NB4 (cell line): ENCODE results near the gene TRA2B.

Experiments
- DNase-seq: peaks from one replicate; pipeline ENCODE4 v3.0.0; 2010; ENCODE audit warnings: low read depth
- H3K4me3 ChIP-seq: one replicate; pipeline ENCODE4 v1.5.1; 2011; ENCODE audit warnings: mild to moderate bottlenecking, low read depth, low read length, moderate library complexity
- CTCF ChIP-seq: IDR thresholded peaks from one replicate; pipeline ENCODE4 v1.5.1; 2012; ENCODE audit warnings: low read depth, low read length
- MAX ChIP-seq: IDR thresholded peaks from 2 replicates; pipeline ENCODE4 v1.6.1; 2011; ENCODE audit warnings: low read depth, low read length
- MYC ChIP-seq: IDR thresholded peaks from 2 replicates; pipeline ENCODE4 v1.6.1; 2011; ENCODE audit warnings: low read depth, low read length
- POLR2A ChIP-seq: IDR thresholded peaks from 2 replicates; pipeline ENCODE4 v1.6.1; 2011; ENCODE audit warnings: mild to moderate bottlenecking; ENCODE audit not compliant: insufficient read length; ENCODE audit errors: extremely low read depth

Gene TRA2B

GRCh38 chr3:185971579-185971978 is 33.8 kb upstream of the TRA2B start:
- DNase-seq: no peak
- no peak for TF ChIP-seq POLR2A
- no peak for TF ChIP-seq MYC
- TF ChIP-seq MAX: no peak
- no peak for TF ChIP-seq CTCF
- no peak overlapping the region for H3K4me3 ChIP-seq

DNA sequence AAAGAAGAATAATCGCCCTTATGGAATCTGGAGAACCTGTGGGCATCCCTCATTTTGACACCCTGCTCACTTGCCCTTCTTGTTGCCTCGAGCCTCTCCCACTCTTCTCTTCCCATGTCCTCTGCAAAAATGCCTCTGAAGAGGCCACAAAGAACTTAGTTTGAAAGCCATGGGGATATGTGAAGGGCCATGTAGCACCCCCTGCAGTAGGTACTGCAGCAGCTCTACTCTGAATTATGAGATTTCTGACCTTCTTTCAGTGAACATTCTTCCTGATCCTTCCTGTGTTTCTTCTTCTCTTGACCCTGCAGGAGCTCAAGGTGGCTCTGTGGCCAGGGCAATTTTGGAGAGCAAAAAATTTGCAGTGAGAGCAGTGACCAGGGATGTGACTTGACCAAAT is 30.4 kb upstream of the TRA2B start:
- no peak for DNase-seq
- TF ChIP-seq CTCF: no peak
- no peak for TF ChIP-seq MYC
- TF ChIP-seq MAX: no peak
- H3K4me3 ChIP-seq: no peak overlapping the region

GRCh38 chr3:185966655-185967054 is 28.8 kb upstream of the TRA2B start:
- TF ChIP-seq POLR2A (no peak), MYC (no peak), CTCF (no peak), MAX (no peak)
- H3K4me3 ChIP-seq: no peak overlapping the region
- DNase-seq: no peak

- TF ChIP-seq POLR2A (no peak), MAX (no peak)
- no peak overlapping the region for H3K4me3 ChIP-seq
- DNase-seq: no peak
Observed at GRCh38 chr3:185965496-185965895, 27.7 kb upstream of the TRA2B start.

GRCh38 chr3:185961675-185962232 is 23.9 kb upstream of the TRA2B start:
- DNase-seq: no peak
- no peak overlapping the region for H3K4me3 ChIP-seq
- TF ChIP-seq MYC: no peak
- no peak for TF ChIP-seq POLR2A
- TF ChIP-seq CTCF: no peak
- no peak for TF ChIP-seq MAX

DNA sequence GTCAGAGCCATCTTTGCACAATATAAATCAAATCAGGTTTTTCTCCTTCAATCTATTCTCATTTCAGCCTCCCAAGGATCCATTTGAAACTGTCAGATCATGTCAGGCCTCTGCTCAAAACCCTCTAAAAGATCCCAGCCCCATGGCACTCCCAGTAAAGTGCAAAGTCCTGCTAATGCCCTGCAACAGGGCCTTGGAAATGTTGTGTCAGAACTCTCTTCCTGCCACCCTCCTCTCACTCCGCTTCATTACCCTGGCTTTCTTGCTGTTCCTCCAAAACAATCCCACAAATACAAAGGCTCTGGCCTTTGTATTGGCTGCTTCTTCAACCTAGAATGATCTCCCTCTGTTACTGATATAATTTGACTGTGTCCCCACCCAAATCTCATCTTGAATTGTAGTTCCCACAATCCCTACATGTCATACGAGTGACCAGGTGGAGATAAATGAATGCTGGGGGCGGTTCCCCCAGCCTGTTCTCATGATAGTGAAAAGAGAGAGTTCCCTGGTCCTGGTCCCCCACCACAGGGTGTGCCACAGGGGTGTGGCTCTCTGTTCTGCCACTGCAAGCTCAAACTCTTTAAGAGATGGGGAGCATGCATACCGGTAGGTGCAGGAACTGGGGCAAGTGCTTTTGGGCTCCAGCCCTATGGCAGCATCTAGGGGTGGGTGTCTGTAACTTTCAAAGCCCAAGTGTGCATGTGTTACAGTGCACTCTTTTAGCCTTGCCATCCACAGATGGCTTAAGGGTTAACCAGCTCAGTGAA is 22.9 kb upstream of the TRA2B start:
- no peak for DNase-seq
- H3K4me3 ChIP-seq: no peak overlapping the region
- TF ChIP-seq POLR2A (no peak), MAX (no peak), CTCF (no peak), MYC (no peak)
